AG09309 (cell line): ENCODE results near the gene GALNT14.

Source experiments
- DNase-seq: peaks from one replicate; pipeline ENCODE4 v3.0.0-alpha.2; 2010; ENCODE audit warnings: low read depth
- H3K4me3 ChIP-seq: 2 replicates; pipeline ENCODE4 v1.5.1; 2011; ENCODE audit warnings: mild to moderate bottlenecking, low read depth, low read length, moderate library complexity; ENCODE audit not compliant: control insufficient read depth
- TF ChIP-seq, protein P1 (sequence below): IDR thresholded peaks from 2 replicates; pipeline ENCODE4 v1.5.1; 2011; ENCODE audit warnings: mild to moderate bottlenecking, low read depth, low read length, inconsistent platforms; ENCODE audit not compliant: insufficient read depth, control insufficient read depth; ENCODE audit errors: missing control alignments

The GALNT14 gene

DNA sequence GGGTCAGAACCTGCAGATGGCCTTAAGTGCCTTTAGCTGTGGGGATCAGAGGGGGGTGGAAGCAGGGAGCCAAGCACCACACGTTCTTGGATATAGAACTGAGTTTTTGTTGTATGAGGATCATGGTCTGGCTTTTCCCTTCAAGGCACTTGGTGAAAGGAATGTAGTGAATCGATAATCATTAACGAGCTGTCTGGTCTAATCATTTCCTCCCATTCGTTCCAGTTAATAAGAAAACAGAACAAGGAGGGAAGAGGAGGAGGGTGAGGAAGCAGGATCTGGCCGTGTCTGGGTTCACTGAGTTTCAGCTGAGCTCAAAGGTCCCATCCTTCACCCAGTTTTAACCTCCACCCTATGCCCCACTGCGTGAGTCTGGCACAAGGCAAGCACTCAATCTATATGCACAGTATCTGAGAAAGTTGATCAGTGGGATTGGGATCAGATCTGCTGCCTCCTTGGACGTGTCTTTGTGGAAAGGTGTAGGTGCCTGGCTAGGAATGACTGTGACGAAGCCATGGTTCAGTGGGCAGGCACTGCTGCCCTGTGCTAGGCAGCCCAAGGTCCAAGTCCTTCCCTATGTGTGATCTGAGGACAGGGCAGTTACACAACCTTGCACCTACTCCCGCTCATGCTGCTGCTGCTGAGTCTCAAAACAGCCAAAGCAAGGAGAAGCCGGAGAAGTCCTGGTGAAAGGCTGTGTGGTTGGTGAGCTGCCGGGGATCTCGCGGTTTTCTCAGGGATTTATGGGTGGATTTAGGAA, 54.8 kb downstream of the GALNT14 start:
- no peak for DNase-seq
- TF ChIP-seq, protein P1, sequence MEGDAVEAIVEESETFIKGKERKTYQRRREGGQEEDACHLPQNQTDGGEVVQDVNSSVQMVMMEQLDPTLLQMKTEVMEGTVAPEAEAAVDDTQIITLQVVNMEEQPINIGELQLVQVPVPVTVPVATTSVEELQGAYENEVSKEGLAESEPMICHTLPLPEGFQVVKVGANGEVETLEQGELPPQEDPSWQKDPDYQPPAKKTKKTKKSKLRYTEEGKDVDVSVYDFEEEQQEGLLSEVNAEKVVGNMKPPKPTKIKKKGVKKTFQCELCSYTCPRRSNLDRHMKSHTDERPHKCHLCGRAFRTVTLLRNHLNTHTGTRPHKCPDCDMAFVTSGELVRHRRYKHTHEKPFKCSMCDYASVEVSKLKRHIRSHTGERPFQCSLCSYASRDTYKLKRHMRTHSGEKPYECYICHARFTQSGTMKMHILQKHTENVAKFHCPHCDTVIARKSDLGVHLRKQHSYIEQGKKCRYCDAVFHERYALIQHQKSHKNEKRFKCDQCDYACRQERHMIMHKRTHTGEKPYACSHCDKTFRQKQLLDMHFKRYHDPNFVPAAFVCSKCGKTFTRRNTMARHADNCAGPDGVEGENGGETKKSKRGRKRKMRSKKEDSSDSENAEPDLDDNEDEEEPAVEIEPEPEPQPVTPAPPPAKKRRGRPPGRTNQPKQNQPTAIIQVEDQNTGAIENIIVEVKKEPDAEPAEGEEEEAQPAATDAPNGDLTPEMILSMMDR = no peak
- H3K4me3 ChIP-seq = no peak overlapping the region

DNA sequence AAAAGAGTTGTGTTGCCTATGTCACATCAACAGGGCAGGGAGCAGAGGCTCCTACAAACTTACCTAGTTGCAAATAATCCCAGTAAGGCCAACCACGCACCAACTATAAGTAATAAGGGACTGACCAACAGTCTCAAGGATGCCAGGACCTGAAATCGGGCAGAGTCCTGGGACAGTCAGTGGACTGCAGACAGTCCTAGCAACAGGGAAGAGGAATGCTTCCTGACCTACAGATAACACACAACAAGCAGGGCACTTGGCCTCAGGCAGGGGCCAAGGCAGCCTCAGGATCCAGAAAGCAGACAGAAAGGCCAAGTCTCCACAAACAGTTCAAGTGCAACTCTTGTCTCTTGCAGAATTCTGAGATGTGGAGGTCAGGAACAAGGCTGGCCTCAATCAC, 56.2 kb downstream of the GALNT14 start:
- TF ChIP-seq, protein P1 = no peak
- no peak for DNase-seq

DNA sequence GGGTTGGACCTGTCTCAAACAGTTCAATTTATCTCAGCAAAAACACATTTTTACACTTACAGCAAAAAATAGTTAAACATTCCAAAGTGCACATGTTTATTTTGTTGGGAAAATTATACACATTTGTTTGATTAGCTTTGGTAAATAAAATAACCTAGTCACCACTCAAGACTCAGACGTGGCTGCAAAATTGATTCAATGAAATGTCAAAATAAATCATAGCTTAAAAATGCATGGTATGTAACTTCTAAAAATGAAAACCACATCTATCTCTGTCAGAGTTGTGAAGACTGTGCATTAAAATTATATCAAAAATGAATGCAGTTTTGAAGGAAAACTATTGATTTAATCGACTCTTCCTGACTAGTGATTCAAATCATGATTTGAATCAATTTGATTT, 56.7 kb downstream of the GALNT14 start:
- no peak overlapping the region for H3K4me3 ChIP-seq
- DNase-seq = no peak
- TF ChIP-seq, protein P1 = no peak

More for the DNA sequence above, 56.2 kb downstream of the GALNT14 start:
- no peak overlapping the region for H3K4me3 ChIP-seq

DNA sequence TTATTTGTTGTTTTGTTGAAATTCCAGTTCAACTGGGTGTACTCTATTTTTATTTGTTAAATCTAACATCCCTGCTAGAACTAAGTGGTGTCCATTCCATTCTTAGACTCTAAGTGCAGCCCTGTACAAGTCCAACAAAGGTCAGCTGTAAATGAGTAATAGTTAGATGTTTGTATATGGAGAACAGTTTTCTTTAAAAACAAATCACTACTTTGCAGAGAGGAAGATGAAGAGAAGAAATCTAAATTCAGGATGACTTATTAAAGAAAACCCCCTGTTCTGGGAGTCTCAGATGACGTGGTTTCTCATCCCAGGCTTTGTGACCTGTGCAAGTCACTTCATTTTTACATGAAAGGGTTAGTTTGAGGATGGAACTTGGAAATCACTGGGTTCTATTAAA, 57.9 kb downstream of the GALNT14 start:
- TF ChIP-seq, protein P1 = no peak
- DNase-seq = no peak

DNA sequence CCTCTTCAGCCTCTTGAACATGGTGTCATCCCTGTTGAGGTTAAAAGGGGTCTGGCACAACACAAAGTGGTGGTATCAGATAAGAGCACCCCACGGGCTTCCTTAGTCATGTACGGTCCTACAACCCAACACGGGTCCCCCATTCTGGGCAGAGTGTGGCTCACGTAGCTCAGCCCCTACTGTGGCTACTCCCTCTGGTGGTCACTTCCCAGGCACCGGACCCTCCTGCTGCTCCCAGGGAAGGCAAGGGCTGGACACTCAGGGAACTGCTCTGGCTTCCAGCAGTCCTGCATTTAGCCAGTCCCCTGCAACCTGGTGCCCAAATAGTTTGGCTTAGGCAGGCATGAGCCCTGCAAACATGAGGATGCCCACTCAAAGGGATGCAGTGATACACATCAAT, 58.6 kb downstream of the GALNT14 start:
- TF ChIP-seq, protein P1 = no peak
- DNase-seq = no peak
- no peak overlapping the region for H3K4me3 ChIP-seq

More for the DNA sequence above, 57.9 kb downstream of the GALNT14 start:
- H3K4me3 ChIP-seq = no peak overlapping the region

DNA sequence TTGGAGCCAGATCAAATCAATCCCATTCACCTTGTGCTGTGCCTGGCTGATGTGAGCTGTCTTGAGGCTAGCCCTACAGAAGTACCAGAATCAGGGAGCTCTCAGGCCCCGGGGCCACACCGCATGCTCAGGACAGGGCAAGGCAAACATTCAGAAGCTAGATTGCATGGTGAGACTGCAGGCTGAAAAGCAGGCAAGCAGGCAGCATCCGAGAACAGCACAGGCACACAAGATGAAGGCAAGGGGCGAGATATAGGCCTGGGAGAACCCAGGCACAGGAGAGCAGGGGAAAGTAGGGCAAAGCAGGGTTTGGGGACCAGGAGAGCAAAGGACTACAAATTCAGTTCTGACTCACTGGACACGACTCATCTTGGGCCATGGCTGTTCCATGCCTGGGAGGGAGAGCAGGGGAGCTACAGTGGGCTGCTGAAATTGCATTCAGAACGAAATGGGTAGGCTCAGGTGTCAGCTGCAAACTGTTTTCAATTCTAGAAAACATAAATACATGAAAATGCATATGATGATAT, 59.6 kb downstream of the GALNT14 start:
- TF ChIP-seq, protein P1 = no peak

DNA sequence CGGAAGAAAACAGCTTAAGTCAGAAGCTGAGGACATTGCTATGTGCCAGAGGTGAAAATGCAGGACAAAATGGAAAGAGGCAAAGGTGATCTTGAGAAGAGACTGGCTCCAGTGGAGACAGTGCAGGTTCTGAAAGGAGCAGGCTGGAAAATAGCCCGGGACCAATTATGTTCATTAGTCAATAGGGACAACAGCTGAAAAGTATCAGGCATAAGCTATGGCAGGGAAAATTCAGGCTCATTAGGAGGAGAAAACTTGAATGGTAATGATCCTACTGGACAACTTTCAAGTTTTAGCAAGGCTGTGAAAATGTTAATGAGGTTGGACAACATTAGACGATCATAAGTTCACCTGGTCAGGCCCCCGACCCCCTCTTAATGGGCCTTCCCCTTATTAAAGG, 60.2 kb downstream of the GALNT14 start:
- TF ChIP-seq, protein P1 = no peak
- no peak for DNase-seq
- H3K4me3 ChIP-seq = no peak overlapping the region

More for the DNA sequence above, 59.6 kb downstream of the GALNT14 start:
- no peak for DNase-seq
- H3K4me3 ChIP-seq = no peak overlapping the region
